ENCODE results near the gene MSGN1.
A peak's percentile ranks its signal among the peaks of the same experiment; 100 is the strongest.

Gene MSGN1

GRCh38 chr2:17830053-17831034 is 14.1 kb downstream of the MSGN1 start:
- no peak overlapping the region for H3K27ac ChIP-seq
- peak; percentile 79 for TF ChIP-seq CTCF (conservative IDR thresholded peaks at IDR 0.05)

GRCh38 chr2:17835516-17835915 is 19.3 kb downstream of the MSGN1 start:
- no peak overlapping the region for H3K27ac ChIP-seq
- no peak for TF ChIP-seq CTCF (conservative IDR thresholded peaks at IDR 0.05)

- H3K27ac ChIP-seq = no peak overlapping the region
- TF ChIP-seq CTCF (conservative IDR thresholded peaks at IDR 0.05) = no peak
These were observed 23.7 kb downstream of the MSGN1 start for GRCh38 chr2:17839959-17840358.

GRCh38 chr2:17843457-17843856 is 27.2 kb downstream of the MSGN1 start:
- no peak for TF ChIP-seq CTCF (conservative IDR thresholded peaks at IDR 0.05)

GRCh38 chr2:17845806-17846205 is 29.5 kb downstream of the MSGN1 start:
- no peak for TF ChIP-seq CTCF (conservative IDR thresholded peaks at IDR 0.05)
- no peak overlapping the region for H3K27ac ChIP-seq

More at GRCh38 chr2:17843457-17843856, 27.2 kb downstream of the MSGN1 start:
- H3K27ac ChIP-seq = no peak overlapping the region

- H3K27ac ChIP-seq = no peak overlapping the region
- TF ChIP-seq CTCF (conservative IDR thresholded peaks at IDR 0.05) = no peak
These were observed 30.4 kb downstream of the MSGN1 start for GRCh38 chr2:17846676-17847075.

GRCh38 chr2:17847236-17847635 is 31.0 kb downstream of the MSGN1 start:
- H3K27ac ChIP-seq = no peak overlapping the region
- no peak for TF ChIP-seq CTCF (conservative IDR thresholded peaks at IDR 0.05)

Data from VCaP (cell line).